Hematopoietic multipotent progenitor cell treated with erythropoietin and hydrocortisone succinate and interleukin-3 and kit ligand, for 4 days (in vitro differentiated cells): ENCODE measurements around the gene IMMP2L.
"Not testable (repeated sequence)": the region's sequence is repeated elsewhere in the genome, so short reads cannot be mapped to it uniquely, and the experiment has no call there.

Source experiments
- DNase-seq: peaks from one replicate; pipeline ENCODE4 v3.0.0-alpha.2; 2015

Gene IMMP2L

DNA sequence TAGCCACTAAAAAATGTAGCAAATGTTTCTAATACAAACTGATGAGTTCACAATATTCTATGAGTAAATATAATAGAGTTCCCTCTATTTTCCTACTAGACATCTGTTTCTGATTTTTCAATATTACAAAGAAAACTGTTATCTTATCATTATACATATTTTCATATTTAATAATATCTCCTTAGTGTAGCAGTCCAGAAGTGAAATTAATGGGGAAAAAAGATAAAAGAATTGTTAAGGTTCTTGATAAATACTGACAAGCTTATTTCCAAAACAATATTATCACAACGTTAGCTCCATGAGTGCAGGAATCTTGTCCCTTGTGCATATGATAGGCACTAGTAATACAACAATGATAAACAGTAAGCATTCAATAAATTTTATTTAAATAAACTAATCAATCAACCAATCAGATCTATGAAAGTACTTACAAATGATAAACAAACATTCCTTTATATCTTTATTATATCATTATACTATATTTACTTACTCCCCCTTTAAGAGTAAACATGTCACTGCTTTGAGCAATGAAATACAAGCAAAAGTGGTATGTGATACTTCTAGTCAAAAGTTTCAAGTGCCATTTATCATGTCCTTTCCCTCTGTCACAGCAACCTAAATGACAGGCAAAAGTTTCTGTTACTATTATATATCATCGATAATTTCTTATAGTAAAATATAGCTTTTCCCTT, 103.1 kb downstream of the IMMP2L start:
- DNase-seq, result no peak

- not testable (repeated sequence) for DNase-seq
These were observed 111.6 kb downstream of the IMMP2L start for GRCh38 chr7:111450705-111451104.

DNA sequence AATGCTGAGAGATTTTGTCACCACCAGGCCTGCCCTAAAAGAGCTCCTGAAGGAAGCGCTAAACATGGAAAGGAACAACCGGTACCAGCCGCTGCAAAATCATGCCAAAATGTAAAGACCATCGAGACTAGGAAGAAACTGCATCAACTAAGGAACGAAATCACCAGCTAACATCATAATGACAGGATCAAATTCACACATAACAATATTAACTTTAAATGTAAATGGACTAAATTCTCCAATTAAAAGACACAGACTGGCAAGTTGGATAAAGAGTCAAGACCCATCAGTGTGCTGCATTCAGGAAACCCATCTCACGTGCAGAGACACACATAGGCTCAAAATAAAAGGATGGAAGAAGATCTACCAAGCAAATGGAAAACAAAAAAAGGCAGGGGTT, 114.8 kb downstream of the IMMP2L start:
- not testable (repeated sequence) for DNase-seq

DNA sequence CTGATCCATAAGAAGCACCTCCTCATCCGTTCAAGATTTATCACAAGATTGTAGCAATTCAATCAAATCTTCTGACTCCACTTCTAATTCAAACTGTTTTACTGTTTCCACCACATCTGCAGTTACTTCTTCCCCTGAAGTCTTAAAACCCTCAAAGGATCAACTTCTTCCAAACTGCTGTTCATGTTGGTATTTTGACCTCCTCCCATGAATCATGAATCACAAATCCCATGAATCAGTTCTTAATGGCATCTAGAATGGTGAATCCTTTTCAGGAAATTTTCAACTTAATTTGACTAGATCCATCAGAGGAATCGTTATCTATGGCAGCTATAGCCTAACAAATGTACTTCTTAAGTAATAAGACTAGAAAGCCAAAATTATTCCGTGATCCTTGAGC, 122.3 kb downstream of the IMMP2L start:
- no peak for DNase-seq

DNA sequence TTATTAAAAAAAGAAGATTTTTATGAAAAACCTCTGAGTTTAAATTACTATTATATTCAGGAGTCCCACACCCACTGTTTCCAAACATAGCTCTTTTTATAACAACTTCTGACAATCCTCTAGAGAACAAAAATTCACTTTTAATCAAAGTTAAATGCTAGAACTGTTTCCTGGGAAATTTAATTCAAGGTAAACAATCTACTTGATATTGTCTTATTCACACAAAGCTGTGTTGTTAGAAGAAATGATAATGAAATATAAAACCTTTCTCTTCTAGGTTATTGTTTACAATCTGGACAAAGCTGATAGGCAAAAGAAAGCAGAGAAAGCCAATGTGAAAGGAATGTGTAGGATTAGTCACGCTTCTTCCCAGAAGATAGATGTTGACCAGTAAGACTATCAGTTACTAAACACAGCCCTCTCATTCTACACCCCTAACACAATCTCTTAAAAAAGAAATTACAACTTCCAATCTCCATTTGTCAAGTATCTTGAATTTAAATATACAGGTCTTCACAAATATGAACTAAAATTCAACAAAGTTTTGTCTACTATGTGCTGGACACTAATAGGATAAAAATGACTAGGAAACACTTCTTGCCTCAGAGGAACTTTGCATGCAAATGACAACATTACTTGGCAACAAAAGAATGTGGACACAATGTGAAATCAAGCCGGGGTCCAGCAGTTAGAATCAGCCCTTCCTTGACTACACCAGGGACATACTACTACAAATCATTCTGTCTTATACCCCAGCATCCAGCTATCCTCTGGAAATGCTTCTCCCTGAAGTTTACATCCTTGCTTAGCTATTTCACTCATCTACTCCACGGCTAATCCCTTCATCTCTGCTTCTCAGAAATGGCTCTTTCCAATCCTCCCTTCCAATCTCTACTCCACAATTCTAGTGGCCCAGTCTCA, 123.7 kb downstream of the IMMP2L start:
- DNase-seq, result peak; percentile 36

GRCh38 chr7:111437736-111438135, 124.6 kb downstream of the IMMP2L start:
- no peak for DNase-seq

GRCh38 chr7:111436608-111437007, 125.7 kb downstream of the IMMP2L start:
- DNase-seq, result no peak

- DNase-seq, result no peak
These were observed 128.9 kb downstream of the IMMP2L start for GRCh38 chr7:111433426-111433825.

DNA sequence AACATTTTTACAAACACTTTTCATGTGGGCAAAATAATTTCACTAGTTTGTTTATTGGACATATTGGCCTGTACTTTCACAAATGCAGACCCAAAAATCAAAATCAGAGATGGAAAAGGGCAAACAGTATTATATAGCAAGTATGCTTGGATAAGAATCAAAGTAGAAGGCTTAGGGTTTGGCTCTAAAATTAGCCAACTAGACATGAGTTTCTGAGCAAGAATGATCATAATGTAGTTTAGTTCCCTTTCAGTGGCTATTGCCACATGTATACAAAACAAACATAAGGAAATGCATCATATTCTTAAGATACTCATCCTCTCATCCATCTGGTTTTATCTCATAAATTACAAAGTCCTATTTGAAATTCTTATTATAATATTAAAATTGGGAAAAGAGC, 132.5 kb downstream of the IMMP2L start:
- no peak for DNase-seq

DNA sequence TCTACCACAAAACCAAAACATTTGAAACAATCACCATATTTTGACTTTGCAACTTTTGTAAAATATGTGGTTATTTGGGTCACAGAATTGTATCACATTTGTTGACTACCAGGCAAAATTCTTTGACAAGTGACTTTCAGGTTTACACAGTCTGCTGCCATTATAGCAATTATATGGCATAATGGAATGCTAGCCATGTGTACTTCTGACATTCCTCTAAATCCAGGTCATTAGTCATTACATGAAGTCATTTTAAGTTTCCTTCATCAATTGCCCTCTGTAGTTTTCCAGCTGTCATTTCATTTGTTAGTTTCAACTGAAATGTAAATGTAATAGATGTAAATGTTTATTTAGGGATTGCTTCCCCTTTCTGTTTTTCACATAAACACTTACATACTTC, 137.5 kb downstream of the IMMP2L start:
- no peak for DNase-seq

- no peak for DNase-seq
These were observed 147.9 kb downstream of the IMMP2L start for GRCh38 chr7:111414374-111414773.

GRCh38 chr7:111413739-111414138, 148.6 kb downstream of the IMMP2L start:
- no peak for DNase-seq

DNA sequence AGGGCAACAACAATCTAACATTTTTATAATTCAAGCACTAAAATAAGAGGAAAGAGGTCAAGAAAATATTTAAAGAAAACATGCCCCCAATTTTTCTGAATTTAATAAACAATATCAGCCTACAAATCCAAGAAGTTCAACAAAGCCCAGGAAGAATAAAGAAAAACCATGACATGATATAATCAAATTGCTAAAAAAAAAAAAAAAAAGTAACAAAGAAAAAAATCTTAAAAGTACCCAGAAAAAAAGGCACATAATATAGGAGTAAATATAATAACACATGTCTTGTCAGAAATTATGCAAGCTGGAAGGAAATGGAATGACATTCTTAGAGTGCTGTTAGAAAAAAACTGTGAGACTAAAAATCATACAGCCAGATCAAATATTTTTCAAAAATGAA, 151.4 kb downstream of the IMMP2L start:
- no peak for DNase-seq

- no peak for DNase-seq
These were observed 152.4 kb downstream of the IMMP2L start for GRCh38 chr7:111409714-111410422.

DNA sequence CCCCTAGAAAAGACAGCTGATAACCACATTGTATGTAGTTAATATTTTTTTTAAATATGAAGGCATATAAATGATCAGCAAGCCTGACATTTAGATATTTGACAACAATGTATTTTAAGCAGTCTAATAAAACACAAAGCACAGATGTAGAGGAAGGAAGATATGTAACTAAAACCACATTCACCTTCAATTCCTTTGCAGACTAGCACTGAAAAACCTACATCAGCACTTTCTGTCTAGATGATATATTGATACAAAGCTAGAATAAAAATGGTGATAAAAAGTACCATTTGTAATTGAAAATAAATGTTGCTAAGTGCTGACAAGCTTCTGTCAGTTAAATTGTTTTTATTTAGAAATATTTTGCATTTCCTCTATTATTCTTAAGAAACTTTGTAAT, 153.6 kb downstream of the IMMP2L start:
- DNase-seq, result peak; percentile 7

DNA sequence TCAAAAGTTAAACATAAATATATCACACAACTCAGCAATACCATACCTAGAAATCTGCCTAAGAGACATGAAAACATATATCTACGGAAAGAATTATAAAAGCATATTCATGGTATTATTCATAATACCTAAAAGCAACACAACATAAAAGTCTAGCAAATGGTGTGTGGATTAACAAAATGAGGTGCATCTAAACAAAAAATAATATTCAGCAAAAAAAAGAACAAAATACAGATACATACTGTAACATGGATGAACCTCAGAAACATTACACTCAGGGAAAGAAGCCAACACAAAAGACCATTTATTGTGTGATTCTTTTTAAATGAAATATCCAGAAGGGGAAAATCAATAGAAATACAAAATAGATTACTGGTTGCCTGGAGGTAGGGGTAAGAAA, 155.0 kb downstream of the IMMP2L start:
- DNase-seq, result no peak

DNA sequence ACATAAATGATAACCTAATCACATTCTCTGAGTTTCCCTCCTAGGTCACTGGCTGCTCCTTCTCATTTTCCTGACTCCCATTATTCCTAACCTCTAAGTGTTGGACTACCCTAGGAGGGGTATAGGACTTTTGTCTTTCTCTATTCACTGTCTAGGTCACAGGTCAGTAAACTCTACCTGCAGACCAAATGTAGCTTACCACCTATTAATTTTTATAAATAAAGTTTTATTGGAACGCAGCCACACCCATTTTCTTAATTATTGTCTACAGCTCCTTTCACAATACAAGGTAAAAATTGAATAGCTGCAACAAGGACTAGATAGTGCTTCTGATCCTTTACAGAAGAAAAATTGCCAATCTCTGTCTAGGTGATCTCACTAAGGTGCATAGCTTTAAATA, 156.7 kb downstream of the IMMP2L start:
- DNase-seq, result no peak

GRCh38 chr7:111401516-111401915, 160.8 kb downstream of the IMMP2L start:
- no peak for DNase-seq

GRCh38 chr7:111400088-111400487, 162.2 kb downstream of the IMMP2L start:
- no peak for DNase-seq

GRCh38 chr7:111394891-111395290, 167.4 kb downstream of the IMMP2L start:
- no peak for DNase-seq

DNA sequence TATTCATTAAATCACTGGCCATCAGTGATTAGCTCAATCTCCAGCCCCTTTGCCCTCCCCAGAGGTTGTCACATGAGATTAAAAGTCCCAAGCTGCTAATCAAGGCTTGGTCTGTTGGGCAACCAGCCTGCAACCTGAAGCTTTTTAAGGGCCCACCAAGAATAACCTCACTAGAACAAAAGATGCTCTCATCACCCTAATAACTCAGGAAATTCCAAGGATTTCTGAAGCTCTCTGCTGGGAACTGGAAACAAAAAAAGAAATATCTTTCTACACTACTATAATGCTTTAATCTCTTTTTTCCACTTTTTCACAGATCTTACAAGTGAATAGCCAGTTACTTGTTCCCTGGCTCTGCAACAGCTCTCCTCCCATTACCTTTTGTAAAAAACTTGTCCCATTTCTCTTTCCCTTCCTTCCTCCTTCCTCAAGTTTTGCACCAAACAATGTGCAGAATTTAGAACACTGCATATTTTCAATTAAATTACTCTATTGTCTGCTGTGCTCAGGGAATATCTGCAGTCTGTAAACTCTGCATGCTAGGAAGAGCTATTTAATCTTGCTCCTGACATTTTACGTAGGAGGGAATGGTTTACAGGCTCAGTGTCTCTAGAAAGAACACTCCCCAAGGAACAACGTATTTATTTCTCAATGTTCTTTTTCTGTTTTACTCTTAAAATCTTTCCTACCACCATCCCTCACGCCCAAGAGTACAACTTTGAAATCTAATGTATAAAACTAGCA, 169.1 kb downstream of the IMMP2L start:
- DNase-seq, result no peak

- no peak for DNase-seq
These were observed 170.0 kb downstream of the IMMP2L start for GRCh38 chr7:111392294-111392693.

GRCh38 chr7:111390000-111390399, 172.3 kb downstream of the IMMP2L start:
- no peak for DNase-seq
